Measurements from ENCODE around the gene ASPSCR1. TPM values are rescaled to one million over a fixed set of nuclear protein-coding genes. Genes with fewer than 3 reads are reported as not detected.

ASPSCR1 gene
- total and polyA plus RNA-seq, 2 of the 13 experiments (the other 11 are each of a cell fraction or from before 2014, with no cell fraction given), result 274 to 314 TPM

GRCh38 chr17:81992306-81993102, 15.1 kb downstream of the ASPSCR1 start (continued):
- peak; percentile 86 for TF ChIP-seq ARID5B (CRISPR knock-in tag; IDR thresholded peaks at IDR 0.05)
- TF ChIP-seq ZNF343 (CRISPR knock-in tag; IDR thresholded peaks at IDR 0.05), result peak; percentile 91; the same call in 1 of the 2 replicates
- TF ChIP-seq YEATS4 (CRISPR knock-in tag; IDR thresholded peaks at IDR 0.05; ENCODE audit: borderline replicate concordance), result peak; percentile 89
- TF ChIP-seq EHMT2 (IDR thresholded peaks at IDR 0.05; ENCODE audit: borderline replicate concordance, low read depth, low read length), result no peak
- no peak; the same call in 1 of the 2 replicates for TF ChIP-seq E2F5 (CRISPR knock-in tag; conservative IDR thresholded peaks at IDR 0.05)
- TF ChIP-seq CBX2 (IDR thresholded peaks at IDR 0.05; ENCODE audit: low read depth, low read length), result no peak
- peak; percentile 91; the same call in 1 of the 2 replicates for TF ChIP-seq CBX2 (CRISPR knock-in tag; IDR thresholded peaks at IDR 0.05; ENCODE audit: low read depth)
- TF ChIP-seq ZBTB40 (IDR thresholded peaks at IDR 0.05), result no peak
- peak; percentile 96 for TF ChIP-seq ZBTB40 (CRISPR knock-in tag; IDR thresholded peaks at IDR 0.05)
- TF ChIP-seq ZNF619 (CRISPR knock-in tag; IDR thresholded peaks at IDR 0.05), result peak; percentile 80; the same call in 1 of the 2 replicates
- TF ChIP-seq TERF1 (CRISPR knock-in tag; IDR thresholded peaks at IDR 0.05), result peak; percentile 95
- no peak for TF ChIP-seq ZNF367 (CRISPR knock-in tag; IDR thresholded peaks at IDR 0.05; ENCODE audit: borderline replicate concordance)
- peak; percentile 98 for TF ChIP-seq MTA1 (CRISPR knock-in tag; IDR thresholded peaks at IDR 0.05; ENCODE audit: borderline replicate concordance)
